ENCODE data around the gene SIAH1.
"Not testable (repeated sequence)": the region's sequence is repeated elsewhere in the genome, so short reads cannot be mapped to it uniquely, and the experiment has no call there.

The SIAH1 gene

GRCh38 chr16:48392407-48392806, 7.2 kb upstream of the SIAH1 start:
- DNase-seq, result no peak

DNA sequence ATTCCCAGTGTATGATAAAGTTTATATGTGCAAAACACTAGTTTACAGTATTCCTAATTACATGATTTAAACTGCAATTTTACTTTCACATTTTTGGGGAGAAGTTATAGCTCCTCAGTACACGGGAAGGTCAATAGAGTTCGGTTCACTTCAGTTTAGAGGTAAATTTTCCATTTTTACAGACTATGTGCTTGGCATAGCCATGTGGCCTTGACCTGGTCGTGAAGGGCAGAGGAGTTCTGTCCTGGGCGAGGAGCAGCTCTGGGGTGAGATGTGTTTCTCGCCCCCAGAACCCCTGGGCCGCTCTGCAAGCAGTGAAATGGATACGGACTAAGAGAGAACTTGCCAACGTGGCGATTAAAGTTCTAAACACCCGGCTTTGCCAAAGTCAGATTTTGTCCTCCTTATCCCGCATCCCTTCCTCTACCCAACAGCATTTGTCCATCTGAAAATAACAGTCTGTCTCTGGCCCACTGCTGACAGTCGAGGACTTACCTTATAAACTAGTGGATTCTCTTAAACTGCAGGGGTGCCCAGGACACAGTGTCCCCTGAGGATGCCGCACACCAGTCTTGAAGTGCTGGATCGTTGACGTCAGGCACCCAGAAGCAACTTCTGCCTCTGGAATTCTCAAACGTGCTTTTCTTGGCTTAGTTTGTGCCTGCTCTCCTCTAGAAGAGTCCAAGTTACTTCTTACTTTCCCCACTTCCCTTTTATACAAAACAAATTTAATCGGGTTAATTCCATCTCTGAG, 1.5 kb upstream of the SIAH1 start:
- no peak for DNase-seq

- DNase-seq, result no peak
Observed at GRCh38 chr16:48384520-48385252, 527 bp downstream of the SIAH1 start.

DNA sequence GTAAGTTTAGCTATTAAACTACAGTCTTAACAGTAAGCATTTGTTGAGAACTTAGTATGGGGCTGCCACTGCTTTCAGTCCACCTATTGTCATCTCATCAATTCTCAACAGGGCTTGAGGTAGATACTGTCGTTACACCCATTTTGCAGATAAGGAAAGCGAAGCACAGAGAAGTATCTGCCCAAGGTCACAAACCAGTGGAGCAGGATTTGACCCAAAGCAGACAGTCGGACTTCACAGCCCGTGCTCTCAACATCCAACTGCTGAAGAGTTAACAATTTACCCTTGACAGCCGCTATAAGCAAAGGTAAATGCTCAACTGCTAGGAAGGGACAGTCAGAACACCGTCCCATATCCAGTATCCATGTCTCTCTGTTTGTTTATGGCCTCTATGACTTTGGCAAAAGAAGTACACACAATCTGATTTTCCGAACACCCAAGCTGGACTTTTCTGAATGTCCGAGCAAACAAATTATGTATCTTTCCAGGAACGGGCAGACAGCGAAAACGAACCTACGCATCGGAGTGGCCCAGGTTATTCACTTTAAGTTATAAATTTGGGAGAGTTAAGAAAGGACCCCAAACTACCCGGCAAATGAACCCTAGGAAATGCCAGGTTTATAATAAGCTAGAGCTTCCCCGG, 1.2 kb downstream of the SIAH1 start:
- DNase-seq, result no peak

- no peak for DNase-seq
Observed at GRCh38 chr16:48383009-48383876, 2.0 kb downstream of the SIAH1 start.

GRCh38 chr16:48382131-48382530, 3.1 kb downstream of the SIAH1 start:
- DNase-seq, result no peak

- no peak for DNase-seq
Observed at GRCh38 chr16:48381201-48381600, 4.0 kb downstream of the SIAH1 start.

GRCh38 chr16:48378836-48379235, 6.4 kb downstream of the SIAH1 start:
- DNase-seq, result no peak

DNA sequence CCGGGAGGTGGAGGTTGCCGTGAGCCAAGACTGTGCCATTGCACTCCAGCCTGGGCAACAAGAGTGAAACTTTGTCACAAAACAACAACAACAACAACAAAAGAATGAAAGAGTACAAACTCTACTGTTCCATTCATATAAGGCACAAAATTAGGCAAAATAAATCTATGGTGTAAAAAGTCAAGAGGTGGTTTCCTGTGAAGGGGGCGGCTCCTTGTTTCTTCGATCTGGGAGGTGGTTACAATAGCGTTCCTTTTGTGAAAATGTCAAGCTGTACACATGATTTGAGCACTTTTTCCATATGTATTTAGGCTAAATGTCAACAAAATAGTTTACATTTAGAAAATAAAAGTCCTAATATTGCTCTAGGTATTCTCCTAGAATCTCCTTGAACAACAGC, 6.9 kb downstream of the SIAH1 start:
- no peak for DNase-seq

- DNase-seq, result not testable (repeated sequence)
Observed at GRCh38 chr16:48377301-48377700, 7.9 kb downstream of the SIAH1 start.

- no peak for DNase-seq
Observed at GRCh38 chr16:48374255-48374654, 11.0 kb downstream of the SIAH1 start.

- DNase-seq, result no peak
Observed at GRCh38 chr16:48373258-48374029, 11.8 kb downstream of the SIAH1 start.

DNA sequence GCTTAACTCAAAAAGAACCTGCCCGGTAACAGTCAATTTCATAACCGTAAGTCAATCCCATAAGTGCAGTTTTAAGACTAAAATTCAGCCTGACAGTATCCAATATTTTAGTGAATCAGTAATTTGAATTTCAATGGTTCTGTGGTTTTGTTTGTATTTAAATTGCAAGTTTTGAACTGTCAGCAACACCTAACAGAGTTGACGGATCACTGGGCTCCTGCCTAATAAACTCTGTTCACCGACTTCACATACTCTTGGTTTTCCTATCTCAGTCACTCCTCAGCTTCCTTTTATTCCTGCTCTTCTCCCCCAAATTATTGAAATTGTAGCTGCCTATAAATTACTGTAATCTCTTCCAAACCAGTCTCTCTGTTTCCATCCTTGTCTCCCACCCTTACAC, 12.5 kb downstream of the SIAH1 start:
- DNase-seq, result no peak

DNA sequence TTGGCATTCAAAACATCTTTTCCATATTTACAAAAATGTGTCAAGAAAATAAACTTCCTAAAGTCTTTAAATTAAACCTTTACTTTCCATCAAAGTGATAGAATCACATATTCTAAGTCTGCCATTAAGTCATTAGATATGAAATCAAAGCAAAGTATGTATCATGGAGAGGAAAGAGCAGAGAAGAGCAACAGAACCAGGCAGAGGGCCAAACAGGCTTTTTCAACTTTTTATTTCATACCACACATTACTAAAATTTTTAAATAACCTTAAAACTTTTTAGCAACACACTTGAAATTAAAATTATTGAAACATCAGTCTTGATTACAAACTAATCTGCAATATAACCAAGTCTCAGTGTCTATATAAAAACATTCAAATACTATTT, 13.8 kb downstream of the SIAH1 start:
- DNase-seq, result no peak

DNA sequence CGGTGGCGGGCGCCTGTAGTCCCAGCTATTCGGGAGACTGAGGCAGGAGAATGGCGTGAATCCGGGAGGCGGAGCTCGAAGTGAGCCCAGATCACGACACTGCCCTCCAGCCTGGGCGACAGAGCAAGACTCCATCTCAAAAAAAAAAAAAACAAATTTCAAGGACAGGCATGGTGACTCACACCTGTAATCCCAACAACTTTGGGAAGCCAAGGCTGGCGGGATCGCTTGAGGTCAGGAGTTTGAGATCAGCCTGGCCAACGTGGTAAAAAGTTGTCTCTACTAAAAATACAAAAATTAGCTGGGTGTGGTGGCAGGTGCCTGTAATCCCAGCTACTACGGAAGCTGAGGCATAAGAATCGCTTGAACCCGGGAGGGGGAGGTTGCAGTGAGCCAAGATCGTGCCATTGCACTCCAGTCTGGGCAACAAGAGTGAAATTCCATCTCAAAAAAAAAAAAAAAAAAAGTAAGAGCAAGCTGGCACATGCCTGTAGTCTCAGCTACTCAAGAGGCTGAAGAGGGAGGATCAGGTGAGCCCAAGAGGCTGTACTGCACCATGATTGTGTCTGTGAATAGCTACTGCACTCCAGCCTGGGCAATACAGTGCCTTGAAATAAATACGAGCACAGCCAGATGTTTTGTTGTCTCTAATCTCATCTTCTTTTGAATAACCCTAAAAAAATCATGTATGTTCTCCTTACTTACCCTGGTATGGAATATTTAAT, 14.4 kb downstream of the SIAH1 start:
- peak; percentile 2 for DNase-seq

- DNase-seq, result no peak
Observed at GRCh38 chr16:48370229-48370628, 15.0 kb downstream of the SIAH1 start.

- no peak for DNase-seq
Observed at GRCh38 chr16:48369765-48370164, 15.4 kb downstream of the SIAH1 start.

GRCh38 chr16:48367441-48368049, 17.7 kb downstream of the SIAH1 start:
- no peak for DNase-seq

DNA sequence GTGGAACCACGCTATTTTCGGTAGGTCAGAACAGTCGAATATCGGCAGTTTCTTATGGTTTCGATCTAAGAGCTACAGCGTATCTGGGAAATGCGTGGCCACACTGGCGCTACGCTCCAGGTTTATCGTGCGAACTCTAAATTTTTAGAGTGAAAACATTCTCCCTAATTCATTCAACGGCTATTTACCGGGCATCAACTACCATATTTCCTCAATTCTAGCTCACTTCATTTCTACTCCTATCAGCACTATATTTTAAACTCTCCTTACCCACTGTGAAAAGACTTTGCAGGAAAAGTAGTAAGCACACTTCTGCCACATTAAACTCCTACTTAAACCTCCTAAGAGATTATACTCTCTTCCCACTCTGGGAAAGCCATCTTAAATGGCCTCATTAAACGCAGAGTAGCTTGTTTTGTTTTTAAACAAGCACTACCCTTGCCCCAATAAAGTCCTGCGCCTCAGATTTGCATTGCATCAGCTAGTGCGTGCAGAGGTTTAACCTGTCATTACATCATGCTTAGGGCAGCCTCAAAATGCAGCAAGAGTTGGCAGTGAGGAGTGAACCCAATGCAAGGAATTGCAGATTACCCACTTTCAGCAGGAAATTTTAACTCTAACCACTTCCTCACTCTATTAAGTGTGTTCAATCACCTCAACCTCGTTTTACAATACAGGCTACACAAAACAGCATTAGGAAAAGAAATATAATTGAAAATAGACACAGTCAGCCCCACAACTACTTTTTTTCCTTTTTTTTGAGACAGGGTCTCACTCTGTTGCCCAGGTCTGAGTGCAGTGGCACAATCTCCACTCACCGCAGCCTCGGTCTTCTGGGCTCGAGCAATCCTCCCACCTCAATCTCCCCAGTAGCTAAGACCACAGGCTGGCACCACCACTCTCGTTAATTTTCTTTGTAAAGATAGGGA, 18.8 kb downstream of the SIAH1 start:
- peak; percentile 8 for DNase-seq

DNA sequence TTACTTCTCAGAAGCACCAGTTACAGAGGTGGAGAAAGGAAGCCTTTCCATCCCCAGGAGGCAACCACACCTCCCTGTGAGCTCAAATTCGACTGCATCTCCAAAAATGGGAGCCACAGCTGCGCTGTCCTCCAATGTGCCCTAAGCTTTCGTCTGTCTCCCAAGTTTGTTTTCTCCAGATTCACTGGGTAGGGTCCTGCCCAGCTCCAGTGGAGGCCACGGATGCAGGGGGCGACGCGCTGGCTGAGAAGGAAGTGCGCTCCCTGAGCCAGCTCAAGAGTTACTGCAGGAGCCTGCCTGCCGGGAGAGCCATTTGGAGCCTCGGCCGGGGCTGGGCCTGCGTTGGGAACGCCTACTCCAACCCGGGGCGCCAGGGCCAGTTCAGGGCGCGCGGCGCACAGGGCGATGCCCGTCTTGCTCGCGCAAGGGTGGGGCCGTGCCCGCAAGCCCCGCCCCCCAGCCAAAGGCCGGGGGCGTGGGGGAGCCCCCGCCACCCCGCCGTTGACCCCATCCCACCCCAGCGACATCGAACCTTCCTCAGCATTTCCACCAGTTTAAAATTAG, 19.5 kb downstream of the SIAH1 start:
- DNase-seq, result peak; percentile 58
